DMS 273 (cell line): ENCODE results near the gene ASAP3.

Experiments
- DNase-seq: peaks from one replicate; lab custom pipeline; 2025; ENCODE audit not compliant: unreplicated experiment; lab: John Stamatoyannopoulos, UW

ASAP3 gene

GRCh38 chr1:23450894-23451293, 33.1 kb downstream of the ASAP3 start:
- no peak for DNase-seq

- peak; percentile 63 for DNase-seq
Measured at GRCh38 chr1:23449958-23450357, 34.0 kb downstream of the ASAP3 start.

- DNase-seq: peak; percentile 29
Measured at GRCh38 chr1:23449306-23449705, 34.7 kb downstream of the ASAP3 start.

DNA sequence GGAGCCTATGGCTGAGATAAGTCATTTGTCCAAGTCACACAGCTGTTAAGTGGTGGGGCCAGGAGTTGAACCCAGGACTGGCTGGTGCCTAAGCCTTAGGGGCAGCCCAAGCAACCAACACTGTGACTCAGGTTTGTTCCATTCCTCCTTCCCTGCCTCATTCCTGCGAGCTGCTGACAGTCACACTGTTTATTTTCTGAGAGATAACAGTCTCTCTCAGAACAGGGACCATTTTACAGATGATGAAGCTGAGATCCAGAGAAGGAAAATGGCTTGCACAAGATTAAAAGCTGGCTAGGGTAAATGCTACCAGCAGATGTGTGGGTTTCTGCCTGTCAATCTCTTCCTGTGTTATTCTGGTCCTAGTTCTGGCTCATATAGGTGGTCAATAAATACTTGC, 35.1 kb downstream of the ASAP3 start:
- no peak for DNase-seq

GRCh38 chr1:23446661-23447310, 37.2 kb downstream of the ASAP3 start:
- DNase-seq: no peak

DNA sequence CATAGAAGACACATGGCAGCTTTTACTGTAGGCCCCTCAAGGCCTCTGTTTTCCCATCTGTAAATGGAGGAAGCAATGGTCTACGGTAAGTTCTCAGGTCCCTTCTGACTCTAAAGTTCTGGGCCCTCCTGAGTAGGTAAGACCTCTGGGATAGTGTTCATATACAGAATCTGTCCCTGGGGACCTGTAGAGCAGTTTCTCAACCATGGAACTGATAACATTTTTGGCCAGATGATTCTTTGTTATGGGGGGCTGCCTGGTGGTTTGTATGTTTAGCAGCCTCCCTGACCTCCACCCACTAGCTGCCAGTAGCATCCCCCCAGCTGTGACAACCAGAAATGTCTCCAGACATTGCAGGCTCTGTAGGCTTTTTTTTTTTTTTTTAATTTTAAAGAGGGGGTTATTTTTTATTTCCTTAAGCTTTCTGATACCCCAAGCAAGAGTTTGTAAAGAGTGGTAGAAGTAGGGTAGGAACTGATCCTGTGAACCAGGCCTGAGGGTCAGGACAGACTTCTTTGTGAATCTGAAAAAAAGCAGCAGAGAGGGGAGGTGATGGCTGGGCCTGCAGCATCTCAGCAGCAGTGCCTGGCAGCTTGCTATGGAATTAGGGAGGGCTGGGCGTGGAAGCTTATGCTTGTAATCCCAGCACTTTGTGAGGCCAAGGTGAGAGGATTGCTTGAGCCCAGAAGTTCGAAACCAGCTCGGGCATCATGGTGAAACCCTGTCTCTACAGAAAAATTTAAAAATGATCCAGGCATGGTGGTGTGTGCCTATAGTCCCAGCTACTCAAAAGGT, 39.2 kb downstream of the ASAP3 start:
- no peak for DNase-seq

GRCh38 chr1:23444104-23444533, 39.9 kb downstream of the ASAP3 start:
- no peak for DNase-seq

GRCh38 chr1:23442751-23443150, 41.2 kb downstream of the ASAP3 start:
- no peak for DNase-seq

- DNase-seq: no peak
Measured at GRCh38 chr1:23441446-23442148, 42.4 kb downstream of the ASAP3 start.

DNA sequence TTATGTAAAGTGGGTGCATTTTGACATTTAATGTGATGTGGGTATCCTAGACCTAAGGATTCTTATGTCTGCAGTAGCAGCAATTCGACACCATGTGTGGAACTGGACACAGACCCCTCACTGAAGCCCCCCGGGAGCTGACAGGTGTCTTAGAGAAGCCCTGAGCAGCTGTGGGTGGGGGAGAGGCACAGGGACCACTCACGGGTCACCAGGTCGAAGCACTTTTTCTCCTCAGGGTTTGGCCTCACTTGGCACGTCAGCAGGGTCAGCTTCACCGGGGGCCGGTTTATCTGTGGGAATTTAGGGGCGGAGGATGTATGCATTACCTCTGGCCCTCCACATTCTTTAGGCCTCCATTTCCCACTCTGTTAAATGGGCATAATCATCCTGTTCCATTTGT, 45.4 kb downstream of the ASAP3 start:
- DNase-seq: no peak

- no peak for DNase-seq
Measured at GRCh38 chr1:23437355-23437664, 46.7 kb downstream of the ASAP3 start.

DNA sequence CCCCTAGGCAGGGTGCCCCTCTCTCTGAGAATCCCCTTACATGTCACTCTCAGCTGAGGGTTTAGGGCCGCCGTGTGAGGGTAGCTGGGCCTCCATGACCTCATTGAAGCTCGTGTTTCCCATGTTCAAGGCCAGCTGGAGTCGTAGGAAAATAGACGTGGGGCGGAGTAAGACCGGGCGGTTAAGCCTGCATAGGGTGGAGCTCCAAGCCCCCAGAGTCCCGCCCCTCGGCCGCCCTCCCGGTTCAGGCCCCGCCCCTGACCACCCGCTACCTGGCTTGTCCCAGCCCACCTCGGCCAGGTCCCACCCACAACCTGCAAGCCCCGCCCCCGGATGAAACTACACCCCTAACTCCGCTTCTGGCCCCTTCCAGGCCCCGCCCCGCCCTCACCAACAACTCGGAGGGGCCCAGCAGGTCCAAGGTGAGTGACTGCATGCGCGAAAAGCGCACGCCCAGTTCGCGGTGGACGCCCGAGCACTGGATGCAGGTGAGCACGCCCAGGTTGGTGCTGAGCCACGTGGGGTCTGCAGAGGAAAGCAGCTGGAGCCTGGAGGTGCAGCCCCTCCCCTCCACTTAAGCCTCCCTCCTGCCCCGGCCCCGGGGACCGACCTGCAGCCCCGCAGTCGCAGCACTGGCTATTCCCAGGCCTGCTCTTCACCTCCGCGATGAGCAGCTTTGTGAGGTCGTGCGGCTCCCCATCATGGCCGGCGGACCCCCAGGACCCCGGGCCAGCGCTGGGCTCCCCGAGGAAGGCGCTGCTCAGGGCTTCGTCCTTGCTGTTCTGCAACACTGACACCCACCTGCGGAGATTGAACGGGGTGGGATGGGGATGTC, 47.2 kb downstream of the ASAP3 start:
- DNase-seq: no peak

DNA sequence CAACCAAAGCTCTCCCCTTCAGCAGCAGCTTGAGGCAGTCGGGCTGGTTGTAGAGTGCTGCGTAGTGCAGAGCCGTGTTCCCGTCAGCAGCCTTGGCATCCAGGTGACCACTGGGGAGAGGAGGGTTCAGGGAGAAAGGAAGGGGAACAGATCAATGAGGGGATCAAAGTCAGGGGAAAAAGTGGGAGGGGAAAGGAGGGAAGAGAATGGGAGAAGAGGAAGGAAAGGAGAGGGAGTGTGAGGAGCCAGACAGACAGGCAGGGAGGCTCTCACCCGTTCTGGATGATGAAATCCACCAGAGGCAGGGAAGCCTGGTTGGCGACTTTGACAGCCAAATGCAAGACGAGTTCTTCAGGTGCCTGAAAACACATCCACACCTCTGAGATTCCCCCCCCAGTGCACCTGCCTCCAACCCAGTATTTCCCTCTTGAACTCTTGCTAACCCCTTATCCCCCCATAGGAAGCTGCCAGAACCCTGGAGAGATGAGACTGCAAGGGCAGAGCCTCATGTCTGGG, 49.7 kb downstream of the ASAP3 start:
- no peak for DNase-seq

DNA sequence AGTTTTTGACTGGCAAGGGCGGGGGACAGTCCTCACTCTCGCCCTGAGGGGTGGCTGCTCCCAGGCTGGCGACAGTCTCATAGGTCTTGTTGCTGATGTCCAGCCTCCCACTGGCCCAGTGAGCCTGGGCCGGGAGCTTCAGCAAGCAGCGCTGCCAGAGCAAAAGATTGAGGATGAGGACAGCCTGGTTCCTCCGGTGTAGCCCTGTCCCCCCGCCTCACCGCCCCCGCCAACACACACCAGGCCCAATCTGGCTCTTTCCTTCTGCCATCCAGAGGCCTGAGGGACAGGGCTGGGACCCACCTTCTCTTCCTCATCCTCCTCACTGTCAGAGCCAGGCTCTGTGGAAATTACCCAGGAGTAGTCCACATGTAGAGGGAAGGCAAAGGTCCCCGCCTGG, 50.9 kb downstream of the ASAP3 start:
- no peak for DNase-seq

DNA sequence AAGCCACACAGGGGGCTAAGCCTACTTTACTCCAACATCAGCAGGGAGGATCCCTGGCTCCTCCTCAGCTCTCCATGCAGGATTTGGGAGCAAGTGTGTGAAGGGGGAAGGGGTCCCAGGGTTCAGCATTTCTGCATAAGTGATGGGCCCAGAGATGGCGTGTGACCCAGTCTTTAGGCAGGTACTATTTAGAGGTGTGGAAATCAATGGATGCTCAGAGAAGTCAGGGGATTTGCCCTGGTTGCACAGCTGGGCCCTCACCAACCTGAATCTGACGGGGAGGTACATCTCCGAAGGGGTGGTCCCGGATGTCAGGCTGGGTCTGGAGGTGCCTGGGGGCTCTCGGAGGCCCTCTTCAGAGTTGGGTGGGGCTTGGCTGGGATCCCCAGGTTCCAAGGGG, 52.5 kb downstream of the ASAP3 start:
- no peak for DNase-seq

GRCh38 chr1:23430803-23431202, 53.2 kb downstream of the ASAP3 start:
- no peak for DNase-seq

- no peak for DNase-seq
Measured at GRCh38 chr1:23428136-23428905, 55.7 kb downstream of the ASAP3 start.

DNA sequence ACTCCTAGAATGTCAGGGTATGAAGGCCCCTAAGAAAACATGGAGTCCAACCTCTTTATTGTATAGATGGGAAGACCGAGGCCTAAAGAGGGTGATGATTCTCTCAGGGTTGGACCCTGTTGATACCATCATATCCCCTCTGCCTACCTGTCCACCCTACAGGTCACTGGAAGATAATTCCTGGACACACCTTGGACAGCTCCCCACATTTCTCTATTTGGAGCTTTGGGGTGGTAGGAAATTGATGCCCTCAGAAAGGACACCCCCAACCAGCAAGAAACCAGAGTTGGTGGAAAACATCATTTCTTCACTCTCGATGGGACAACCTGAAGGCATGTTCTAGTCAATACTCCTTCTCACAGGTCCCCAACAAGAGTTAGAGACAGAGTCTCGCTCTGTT, 56.4 kb downstream of the ASAP3 start:
- no peak for DNase-seq

- DNase-seq: no peak
Measured at GRCh38 chr1:23426828-23427227, 57.2 kb downstream of the ASAP3 start.

DNA sequence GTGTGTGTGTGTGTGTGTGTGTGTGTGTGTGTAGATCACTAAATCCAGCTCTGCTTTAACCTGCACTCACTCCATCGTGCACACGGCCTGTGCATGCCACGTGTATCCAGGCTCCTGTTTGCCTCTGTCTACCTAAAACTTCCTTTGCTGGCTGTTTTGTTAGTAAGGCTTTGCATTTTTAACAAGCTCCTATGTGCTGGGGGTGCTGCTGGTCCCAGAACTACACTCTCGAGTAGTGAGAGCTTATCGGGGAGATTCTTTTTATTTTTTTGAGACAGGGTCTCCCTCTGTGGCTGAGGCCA, 58.8 kb downstream of the ASAP3 start:
- DNase-seq: no peak
